WI38 (cell line): Measurements from ENCODE around the gene SLC2A5.

Source experiments
- H3K4me3 ChIP-seq: 2 replicates; pipeline ENCODE4 v1.5.1; 2011; ENCODE audit warnings: low read depth, mild to moderate bottlenecking, control low read depth, low read length
- TF ChIP-seq, protein P1 (sequence below): IDR thresholded peaks from 2 replicates; pipeline ENCODE4 v1.5.1; 2012; ENCODE audit warnings: low read depth, mild to moderate bottlenecking, control low read depth, low read length

Gene SLC2A5

DNA sequence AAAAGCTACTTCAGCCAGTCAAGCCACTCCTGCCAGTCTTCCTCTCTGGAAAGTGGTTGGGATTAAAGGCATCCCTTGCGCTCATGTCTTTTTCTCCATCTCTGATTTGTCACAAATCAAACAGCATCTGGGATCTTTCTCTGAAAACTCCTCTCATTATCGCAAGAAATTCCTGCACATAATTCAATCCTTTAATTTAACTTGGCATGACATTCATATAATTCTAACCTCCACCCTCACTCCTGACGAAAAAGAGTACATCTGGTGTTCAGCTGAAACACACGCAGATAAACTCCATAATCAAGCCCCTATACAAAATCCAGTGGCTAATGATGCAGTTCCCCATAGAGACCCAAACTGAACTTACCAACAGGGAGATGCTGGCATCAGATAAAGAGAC lies 19.4 kb upstream of the SLC2A5 start:
- TF ChIP-seq, protein P1, sequence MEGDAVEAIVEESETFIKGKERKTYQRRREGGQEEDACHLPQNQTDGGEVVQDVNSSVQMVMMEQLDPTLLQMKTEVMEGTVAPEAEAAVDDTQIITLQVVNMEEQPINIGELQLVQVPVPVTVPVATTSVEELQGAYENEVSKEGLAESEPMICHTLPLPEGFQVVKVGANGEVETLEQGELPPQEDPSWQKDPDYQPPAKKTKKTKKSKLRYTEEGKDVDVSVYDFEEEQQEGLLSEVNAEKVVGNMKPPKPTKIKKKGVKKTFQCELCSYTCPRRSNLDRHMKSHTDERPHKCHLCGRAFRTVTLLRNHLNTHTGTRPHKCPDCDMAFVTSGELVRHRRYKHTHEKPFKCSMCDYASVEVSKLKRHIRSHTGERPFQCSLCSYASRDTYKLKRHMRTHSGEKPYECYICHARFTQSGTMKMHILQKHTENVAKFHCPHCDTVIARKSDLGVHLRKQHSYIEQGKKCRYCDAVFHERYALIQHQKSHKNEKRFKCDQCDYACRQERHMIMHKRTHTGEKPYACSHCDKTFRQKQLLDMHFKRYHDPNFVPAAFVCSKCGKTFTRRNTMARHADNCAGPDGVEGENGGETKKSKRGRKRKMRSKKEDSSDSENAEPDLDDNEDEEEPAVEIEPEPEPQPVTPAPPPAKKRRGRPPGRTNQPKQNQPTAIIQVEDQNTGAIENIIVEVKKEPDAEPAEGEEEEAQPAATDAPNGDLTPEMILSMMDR, result no peak
- no peak overlapping the region for H3K4me3 ChIP-seq

DNA sequence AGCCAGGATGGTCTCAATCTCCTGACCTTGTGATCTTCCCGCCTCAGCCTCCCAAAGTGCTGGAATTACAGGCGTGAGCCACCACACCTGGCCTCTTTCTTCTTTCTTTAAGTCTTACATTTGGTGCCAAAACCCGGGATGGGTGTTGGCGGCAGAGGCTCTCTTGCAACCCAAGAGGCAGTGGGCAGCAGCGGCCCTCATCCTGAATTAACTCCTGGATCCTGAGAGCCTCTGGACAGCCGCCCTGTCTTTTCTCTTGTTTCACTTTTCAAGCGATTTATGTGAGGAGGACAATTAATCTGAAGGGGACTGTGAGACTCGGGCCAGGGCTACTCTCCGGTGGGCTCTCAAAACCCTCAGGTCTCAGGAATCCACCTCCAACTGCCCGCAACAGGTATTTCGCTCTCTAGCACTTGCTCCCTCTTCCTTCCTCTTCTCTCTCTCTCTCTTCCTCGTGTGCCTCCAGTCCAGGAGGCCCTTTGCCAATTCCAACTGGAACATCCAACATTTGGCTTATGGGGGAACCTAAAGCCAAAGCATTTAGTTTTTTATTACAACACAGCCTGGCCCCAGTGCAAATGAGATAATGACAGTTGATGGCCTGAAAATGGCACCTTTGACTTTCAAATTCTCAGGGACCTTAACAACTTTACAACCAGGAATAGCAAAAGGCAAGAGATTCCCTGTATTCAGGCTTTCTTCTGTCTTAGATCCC lies 18.1 kb upstream of the SLC2A5 start:
- no peak overlapping the region for H3K4me3 ChIP-seq
- TF ChIP-seq, protein P1, result no peak

- TF ChIP-seq, protein P1, result no peak
- H3K4me3 ChIP-seq, result no peak overlapping the region
Measured at GRCh38 chr1:9086796-9087195, 17.4 kb upstream of the SLC2A5 start.

DNA sequence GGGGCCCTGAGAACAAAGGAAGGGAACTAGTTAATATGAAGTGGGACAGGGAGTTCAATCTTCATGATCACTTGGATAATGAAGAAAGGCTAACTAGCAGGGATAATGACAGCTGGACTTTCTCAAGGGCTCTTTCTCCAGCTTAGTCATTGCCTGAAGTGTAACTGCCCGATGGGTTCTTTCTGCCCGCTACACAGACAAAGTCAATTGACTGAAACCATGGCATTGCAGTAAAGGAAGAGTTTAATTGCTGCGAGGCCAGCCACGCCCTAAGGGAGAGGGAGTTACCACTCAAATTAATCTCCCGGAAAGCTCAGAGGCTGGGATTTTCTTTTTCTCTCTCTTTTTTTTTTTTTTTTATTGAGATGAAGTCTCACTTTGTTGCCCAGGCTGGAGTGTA lies 16.6 kb upstream of the SLC2A5 start:
- TF ChIP-seq, protein P1, result no peak
- H3K4me3 ChIP-seq, result no peak overlapping the region

DNA sequence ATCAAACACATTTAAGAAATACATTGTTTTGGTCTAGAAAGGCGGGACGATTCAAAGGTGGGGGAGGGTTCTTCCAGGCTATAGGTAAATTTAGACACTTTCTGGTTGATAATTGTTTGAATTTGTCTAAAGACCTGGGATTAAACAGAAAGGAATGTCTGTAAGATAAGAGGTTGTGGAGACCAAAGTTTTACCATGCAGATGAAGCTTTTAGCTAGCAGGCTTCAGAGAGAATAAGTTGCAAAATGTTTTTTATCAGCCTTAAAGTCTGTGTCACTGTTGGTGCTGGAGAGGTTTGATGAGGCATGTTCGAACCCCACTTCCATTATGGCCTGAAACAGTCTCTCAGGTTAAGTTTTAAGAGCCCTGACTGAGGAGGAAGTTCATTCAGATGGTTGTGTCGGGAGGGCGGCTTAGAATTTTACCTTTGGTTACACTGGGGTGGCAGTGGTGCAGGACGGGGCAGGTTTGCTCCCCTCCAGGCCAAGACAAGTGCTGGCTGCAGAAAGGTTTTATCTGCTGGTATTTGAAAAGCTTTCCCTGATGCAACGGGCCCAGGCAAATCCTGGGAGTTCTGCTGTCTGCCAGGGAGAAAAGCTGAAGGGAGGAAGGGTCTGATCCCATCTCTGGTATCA lies 16.0 kb upstream of the SLC2A5 start:
- H3K4me3 ChIP-seq, result no peak overlapping the region
- TF ChIP-seq, protein P1, result no peak

DNA sequence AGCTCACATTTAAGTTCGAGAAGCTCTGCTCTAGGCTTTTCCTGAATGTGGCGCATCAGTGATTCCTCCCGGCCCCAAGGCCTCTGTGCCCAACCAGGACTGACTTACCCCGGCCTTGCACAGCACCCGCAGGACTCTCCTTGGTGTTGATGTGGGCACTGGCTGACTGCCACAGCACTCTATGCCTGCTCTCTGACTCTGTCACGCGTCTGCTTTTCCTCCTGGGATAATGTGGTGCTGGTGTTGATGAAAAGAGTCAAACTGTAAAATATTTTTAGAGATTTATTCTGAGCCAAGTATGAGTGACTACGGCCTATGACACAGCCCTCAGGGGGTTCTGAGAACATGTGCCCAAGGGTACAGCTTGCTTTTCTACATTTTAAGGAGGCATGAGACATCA lies 15.5 kb upstream of the SLC2A5 start:
- TF ChIP-seq, protein P1, result no peak
- no peak overlapping the region for H3K4me3 ChIP-seq

DNA sequence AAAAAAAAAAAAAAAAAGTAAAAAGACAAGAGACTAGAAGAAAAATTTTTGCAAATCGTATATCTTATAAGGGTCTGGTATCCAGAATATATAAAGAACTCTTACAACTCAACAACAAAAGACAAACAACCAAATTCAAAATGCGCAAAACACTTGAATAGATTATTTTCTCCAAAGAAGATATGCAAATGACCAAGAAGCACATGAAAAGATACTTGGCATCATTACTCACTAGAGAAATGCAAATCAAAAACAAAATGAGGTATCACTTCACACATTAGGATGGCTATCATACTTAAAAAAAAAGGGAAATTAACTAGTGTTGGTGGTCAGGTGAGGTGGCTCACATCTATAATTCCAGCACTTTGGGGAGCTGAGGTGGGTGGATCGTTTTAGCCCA lies 12.0 kb upstream of the SLC2A5 start:
- no peak overlapping the region for H3K4me3 ChIP-seq
- TF ChIP-seq, protein P1, result no peak
